ENCODE results near the gene PDIA6.
A peak's percentile ranks its signal among the peaks of the same experiment; 100 is the strongest.

The PDIA6 gene
- 84.5 to 154 reads per million in 2 donors for total RNA-seq

- peak; percentile 95 for DNase-seq
These were observed at the start of gene PDIA6 for GRCh38 chr2:10812362-10813162. Gene PDIA6 (minus strand): TSS chr2:10812785. CDS start chr2:10812696, 89 bp downstream.

- no peak for DNase-seq
These were observed 49.7 kb upstream of the PDIA6 start for GRCh38 chr2:10862330-10862729.

GRCh38 chr2:10861765-10862164 is 49.2 kb upstream of the PDIA6 start:
- no peak for DNase-seq

- DNase-seq: no peak
These were observed 48.3 kb upstream of the PDIA6 start for GRCh38 chr2:10860814-10861325.

GRCh38 chr2:10860081-10860813 is 47.7 kb upstream of the PDIA6 start:
- no peak for DNase-seq

- DNase-seq: no peak
These were observed 46.7 kb upstream of the PDIA6 start for GRCh38 chr2:10859278-10859677.

- DNase-seq: no peak
These were observed 36.0 kb upstream of the PDIA6 start for GRCh38 chr2:10848541-10848940.

- no peak for DNase-seq
These were observed 34.4 kb upstream of the PDIA6 start for GRCh38 chr2:10847008-10847407.

- no peak for DNase-seq
These were observed 33.7 kb upstream of the PDIA6 start for GRCh38 chr2:10846110-10846861.

GRCh38 chr2:10845640-10846039 is 33.1 kb upstream of the PDIA6 start:
- no peak for DNase-seq

GRCh38 chr2:10844097-10844496 is 31.5 kb upstream of the PDIA6 start:
- no peak for DNase-seq

GRCh38 chr2:10842506-10842905 is 29.9 kb upstream of the PDIA6 start:
- DNase-seq: no peak

GRCh38 chr2:10841547-10842219 is 29.1 kb upstream of the PDIA6 start:
- DNase-seq: no peak

- DNase-seq: no peak
These were observed 27.2 kb upstream of the PDIA6 start for GRCh38 chr2:10839813-10840212.

- DNase-seq: no peak
These were observed 26.1 kb upstream of the PDIA6 start for GRCh38 chr2:10838734-10839133.

- DNase-seq: no peak
These were observed 25.0 kb upstream of the PDIA6 start for GRCh38 chr2:10837298-10838266.

GRCh38 chr2:10835052-10835970 is 22.7 kb upstream of the PDIA6 start:
- peak; percentile 81 for DNase-seq

GRCh38 chr2:10834068-10834655 is 21.6 kb upstream of the PDIA6 start:
- no peak for DNase-seq

GRCh38 chr2:10833021-10833420 is 20.4 kb upstream of the PDIA6 start:
- DNase-seq: no peak

Measured in T-helper 9 cell (primary cell).